Fibroblast of mammary gland (primary cell): ENCODE measurements around the gene SETD6.

Experiments used
- DNase-seq: peaks from one replicate; pipeline ENCODE4 v3.0.0-alpha.2; 2010; ENCODE audit warnings: low read depth
- H3K4me3 ChIP-seq: 2 replicates; pipeline ENCODE4 v1.5.1; 2011; ENCODE audit warnings: low read depth, mild to moderate bottlenecking, low read length, moderate library complexity; ENCODE audit not compliant: control insufficient read depth
- TF ChIP-seq, protein P1 (sequence below): conservative IDR thresholded peaks from 2 replicates; pipeline ENCODE4 v1.5.1; 2011; ENCODE audit warnings: low read depth, low read length, inconsistent platforms; ENCODE audit not compliant: control insufficient read depth, insufficient read depth

Gene SETD6

DNA sequence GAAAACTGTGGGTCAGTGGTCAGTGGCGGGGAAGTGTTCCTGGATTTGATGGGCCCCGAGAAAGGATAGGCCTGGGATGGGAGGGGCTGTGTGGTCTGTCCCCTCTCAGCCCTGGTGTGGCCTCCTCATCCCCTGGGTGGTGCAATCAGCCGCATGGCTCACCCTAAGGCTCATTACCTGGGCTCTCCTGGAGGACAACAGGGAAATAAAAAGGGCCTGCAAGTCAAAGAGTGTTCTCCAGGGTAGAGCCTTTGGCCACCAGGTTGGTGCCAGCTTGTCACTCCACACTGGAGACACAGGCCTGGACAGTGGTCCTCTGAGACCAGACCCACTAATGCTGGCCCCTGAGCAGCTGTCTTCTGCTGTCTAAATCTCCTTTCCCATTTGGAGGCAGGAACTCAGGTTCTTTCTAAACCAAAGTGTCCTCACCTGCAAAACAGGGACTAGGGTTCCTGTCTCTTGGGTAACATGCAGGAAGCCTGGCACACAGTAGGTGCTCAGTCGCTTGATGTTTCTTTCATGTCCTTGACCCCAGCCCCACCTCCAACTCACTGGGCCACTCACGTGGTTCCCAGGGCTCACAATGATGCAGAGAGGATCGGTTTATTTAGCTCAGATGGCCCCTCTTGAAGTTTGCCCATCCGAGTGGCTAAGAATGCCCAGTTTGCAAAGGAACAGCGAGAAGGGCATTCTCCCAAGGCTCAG, 12.9 kb upstream of the SETD6 start:
- DNase-seq = no peak
- TF ChIP-seq, protein P1, sequence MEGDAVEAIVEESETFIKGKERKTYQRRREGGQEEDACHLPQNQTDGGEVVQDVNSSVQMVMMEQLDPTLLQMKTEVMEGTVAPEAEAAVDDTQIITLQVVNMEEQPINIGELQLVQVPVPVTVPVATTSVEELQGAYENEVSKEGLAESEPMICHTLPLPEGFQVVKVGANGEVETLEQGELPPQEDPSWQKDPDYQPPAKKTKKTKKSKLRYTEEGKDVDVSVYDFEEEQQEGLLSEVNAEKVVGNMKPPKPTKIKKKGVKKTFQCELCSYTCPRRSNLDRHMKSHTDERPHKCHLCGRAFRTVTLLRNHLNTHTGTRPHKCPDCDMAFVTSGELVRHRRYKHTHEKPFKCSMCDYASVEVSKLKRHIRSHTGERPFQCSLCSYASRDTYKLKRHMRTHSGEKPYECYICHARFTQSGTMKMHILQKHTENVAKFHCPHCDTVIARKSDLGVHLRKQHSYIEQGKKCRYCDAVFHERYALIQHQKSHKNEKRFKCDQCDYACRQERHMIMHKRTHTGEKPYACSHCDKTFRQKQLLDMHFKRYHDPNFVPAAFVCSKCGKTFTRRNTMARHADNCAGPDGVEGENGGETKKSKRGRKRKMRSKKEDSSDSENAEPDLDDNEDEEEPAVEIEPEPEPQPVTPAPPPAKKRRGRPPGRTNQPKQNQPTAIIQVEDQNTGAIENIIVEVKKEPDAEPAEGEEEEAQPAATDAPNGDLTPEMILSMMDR = no peak
- H3K4me3 ChIP-seq = no peak overlapping the region

DNA sequence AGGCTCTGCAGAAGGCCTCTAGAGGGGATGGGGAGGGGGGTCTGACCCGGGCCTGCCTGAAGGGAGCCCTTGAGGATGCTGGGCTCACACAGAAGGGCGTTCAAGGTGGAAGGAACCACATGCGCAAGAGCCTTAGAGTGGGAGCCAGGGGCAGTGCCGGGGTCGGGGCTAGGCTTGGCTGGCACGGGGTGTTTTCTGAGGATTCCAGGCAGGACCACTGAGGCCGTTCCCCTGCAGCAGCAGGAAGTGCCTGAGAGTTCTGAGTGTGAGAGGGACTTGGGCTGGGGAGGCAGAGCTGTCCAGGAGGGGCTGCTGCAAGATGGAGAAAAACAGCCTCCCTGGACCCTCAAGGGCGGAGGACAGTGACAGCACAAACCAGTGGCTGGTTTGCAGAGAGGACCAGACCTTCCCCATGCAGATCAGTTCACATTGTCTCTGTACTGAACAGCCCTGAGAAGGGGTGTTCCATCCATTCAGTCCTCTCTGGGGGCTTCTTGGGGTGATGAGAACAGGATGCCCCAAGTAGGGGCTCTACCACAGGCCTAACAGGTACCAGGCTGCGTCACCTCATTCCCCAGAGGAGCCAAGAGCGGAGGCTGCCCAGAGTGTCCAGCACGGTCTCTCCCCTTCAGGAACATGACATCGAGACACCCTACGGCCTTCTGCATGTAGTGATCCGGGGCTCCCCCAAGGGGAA, 12.0 kb upstream of the SETD6 start:
- no peak for DNase-seq
- TF ChIP-seq, protein P1 = no peak
- no peak overlapping the region for H3K4me3 ChIP-seq

DNA sequence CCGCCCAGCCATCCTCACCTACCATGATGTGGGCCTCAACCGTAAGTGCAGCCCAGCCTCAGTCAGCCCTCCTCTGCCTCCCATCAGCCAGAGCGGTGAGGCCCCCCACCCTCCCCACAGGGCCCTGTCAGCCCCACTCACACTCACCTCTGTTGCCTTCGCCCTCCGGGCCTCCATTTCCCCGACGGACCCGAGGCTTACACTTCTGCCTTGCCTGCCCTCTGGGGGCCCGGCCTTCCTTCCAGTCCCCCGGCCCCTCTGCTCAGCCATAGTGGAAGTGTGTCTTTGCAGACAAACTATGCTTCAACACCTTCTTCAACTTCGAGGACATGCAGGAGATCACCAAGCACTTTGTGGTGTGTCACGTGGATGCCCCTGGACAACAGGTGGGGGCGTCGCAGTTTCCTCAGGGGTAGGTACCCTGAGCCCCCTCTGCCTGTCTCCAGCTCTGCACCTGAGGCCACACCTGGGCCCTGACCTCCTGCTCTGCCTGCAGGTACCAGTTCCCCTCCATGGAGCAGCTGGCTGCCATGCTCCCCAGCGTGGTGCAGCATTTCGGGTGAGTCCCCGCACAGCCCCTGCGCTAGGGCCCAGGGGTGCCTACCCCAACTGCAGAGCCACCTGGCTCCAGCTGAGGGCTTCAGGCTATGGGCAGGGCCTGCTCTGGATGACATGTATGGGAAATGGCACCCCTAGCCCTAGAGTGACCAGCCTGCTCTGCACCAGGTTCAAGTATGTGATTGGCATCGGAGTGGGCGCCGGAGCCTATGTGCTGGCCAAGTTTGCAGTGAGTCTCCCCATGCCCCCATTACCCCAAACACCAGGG, 11.2 kb upstream of the SETD6 start:
- TF ChIP-seq, protein P1 = no peak
- H3K4me3 ChIP-seq = no peak overlapping the region
- DNase-seq = no peak

DNA sequence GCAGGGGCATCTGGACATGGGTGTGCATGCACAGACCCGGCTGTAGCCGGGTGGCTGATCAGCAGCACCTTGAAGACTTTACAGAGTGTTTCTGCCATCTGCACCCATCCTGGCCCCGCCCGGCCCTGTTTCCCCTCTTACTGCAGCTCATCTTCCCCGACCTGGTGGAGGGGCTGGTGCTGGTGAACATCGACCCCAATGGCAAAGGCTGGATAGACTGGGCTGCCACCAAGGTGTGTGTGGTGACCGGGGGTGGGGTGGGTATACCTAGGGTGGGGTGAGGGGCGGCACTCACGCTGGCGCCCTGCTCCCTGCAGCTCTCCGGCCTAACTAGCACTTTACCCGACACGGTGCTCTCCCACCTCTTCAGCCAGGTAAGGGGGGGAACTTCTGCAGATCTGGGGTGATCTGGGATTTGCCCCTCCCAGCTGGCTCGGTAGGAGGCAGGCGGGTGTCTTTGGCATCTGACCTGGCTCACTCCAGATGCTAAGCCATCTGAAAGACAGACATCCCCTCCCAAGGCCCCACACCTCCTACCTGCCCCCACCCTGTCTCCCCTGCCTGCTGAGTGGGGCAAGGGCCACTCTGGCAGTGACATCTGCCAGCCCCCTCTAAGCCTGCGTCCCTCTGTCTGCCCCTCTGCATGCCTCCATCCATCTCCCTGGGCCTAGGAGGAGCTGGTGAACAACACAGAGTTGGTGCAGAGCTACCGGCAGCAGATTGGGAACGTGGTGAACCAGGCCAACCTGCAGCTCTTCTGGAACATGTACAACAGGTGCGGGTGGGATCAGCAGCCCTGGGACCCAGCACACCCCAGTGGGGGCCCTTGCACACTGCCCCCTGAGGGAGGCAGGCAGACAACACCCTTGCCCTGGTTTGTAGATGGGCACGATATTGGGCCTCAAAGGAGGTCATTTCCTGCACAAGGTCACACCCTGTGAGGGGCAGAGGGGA, 8.8 kb upstream of the SETD6 start:
- DNase-seq = no peak
- no peak overlapping the region for H3K4me3 ChIP-seq
- TF ChIP-seq, protein P1 = no peak

DNA sequence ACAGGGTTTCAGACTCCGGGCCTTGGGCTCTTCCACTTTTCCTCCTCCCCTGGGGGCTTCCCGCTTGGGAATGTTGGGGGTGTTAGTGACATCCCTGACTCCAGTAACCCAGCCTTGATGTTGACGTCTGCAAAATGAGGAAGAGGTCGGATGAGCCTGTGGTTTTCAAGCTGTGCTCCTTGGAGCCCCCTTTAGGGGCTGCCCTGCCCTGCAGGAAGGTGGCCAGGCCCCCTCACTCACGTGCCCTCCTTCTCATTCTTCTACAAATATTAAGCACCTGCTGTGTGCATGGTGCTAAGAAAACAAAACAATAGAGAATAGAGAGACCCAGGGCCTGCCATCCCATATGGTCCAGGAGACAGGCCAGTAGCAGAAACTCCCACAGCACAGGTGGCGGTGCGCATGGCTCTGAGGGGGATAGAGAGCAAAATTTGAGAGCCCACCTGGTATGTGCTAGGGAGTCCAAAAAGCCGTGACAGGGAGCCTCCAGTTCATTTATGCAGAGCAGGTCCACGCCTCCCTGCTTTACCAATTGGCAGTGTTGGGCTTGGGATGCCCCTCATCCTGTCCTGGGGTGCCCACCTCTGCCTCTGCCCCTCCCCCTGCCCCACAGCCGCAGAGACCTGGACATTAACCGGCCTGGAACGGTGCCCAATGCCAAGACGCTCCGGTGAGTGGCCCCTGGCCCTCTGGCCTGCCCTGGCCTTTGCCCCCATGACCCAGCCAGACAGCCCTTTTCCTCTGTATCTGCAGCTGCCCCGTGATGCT, 7.9 kb upstream of the SETD6 start:
- H3K4me3 ChIP-seq = no peak overlapping the region
- no peak for DNase-seq
- TF ChIP-seq, protein P1 = no peak
